ENCODE results near the gene PTS.
A peak's percentile ranks its signal among the peaks of the same experiment; 100 is the strongest.

PTS gene

DNA sequence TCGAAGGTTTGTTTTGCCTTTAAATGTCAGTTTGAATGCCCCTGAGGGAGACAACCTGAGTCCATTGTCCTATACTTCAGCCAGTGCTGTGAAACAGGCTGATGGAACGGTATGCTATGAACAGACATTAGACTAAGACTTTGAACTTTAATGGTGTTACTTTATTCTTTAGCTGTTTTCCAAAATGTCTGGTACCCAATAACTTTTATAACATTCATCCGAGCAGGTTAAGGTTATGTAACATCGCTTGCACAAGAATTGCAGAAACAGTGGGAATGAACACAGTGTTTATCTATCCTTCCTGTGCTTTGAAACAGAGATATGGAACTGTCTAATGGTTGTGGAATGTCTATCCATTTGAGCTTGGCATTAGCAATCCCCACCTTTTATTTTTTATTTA, 12.5 kb upstream of the PTS start:
- Histone ChIP-seq H3K56ac (ENCODE audit: low read length) (no peak overlapping the region), H3K27me3 (ENCODE audit: insufficient read depth, low read length, poor library complexity) (no peaks in the 10 kb centered on the region), H2AK5ac (ENCODE audit: low read length) (no peak overlapping the region), H3K4ac (ENCODE audit: low read depth, low read length) (no peak overlapping the region), H2BK120ac (ENCODE audit: low read depth, low read length) (no peak overlapping the region), H3K23ac (ENCODE audit: low read length) (no peak overlapping the region), H3K27ac (ENCODE audit: low read depth, low read length) (no peak overlapping the region), H4K5ac (ENCODE audit: low read length) (no peak overlapping the region), H2BK15ac (replicated peaks; ENCODE audit: low read depth) (no peak overlapping the region), H3K4me3 (ENCODE audit: low read length) (no peak overlapping the region), H3K18ac (ENCODE audit: low read length) (no peak overlapping the region), H3K79me2 (ENCODE audit: control insufficient read depth, insufficient read depth, low read length) (no peaks in the 10 kb centered on the region), H2BK5ac (ENCODE audit: low read length) (no peak overlapping the region), H3K36me3 (ENCODE audit: control insufficient read depth, insufficient read depth, low read length) (no peaks in the 10 kb centered on the region), H4K8ac (ENCODE audit: low read depth, low read length) (no peak overlapping the region), H3K4me1 (ENCODE audit: control insufficient read depth, low read depth, low read length) (no peaks in the 10 kb centered on the region), H3K9ac (ENCODE audit: low read length) (no peak overlapping the region), H3K4me2 (ENCODE audit: low read length) (no peak overlapping the region), H3K79me1 (ENCODE audit: low read length) (no peaks in the 10 kb centered on the region)
- DNase-seq = no peak
- no CpG with 5 or more reads among the region's 4 CpGs for WGBS (ENCODE audit: extremely low coverage, insufficient coverage, low lambda C conversion rate)

DNA sequence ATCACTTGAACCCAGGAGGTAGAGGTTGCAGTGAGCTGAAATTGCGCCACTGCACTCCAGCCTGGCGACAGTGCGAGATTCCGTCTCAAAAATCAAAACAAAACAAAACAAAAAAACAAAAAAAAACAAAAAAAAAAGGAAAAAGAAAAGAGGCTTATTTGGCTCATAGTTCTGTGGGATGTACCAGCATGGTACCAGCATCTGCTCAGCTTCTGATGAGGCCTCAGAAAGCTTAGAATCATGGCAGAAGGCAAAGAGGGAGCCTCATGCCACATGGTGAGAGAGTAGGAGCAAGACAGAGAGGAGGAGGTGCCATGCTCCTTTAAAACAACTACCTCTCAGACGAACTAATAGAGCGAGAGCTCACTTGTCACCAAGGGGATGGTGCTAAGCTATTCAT, 10.6 kb upstream of the PTS start:
- Histone ChIP-seq H4K5ac (ENCODE audit: low read length) (no peak overlapping the region), H3K4ac (ENCODE audit: low read depth, low read length) (no peak overlapping the region), H2BK15ac (replicated peaks; ENCODE audit: low read depth) (no peak overlapping the region), H3K79me2 (ENCODE audit: control insufficient read depth, insufficient read depth, low read length) (no peaks in the 10 kb centered on the region), H3K9ac (ENCODE audit: low read length) (no peak overlapping the region), H2BK120ac (ENCODE audit: low read depth, low read length) (no peak overlapping the region), H3K4me2 (ENCODE audit: low read length) (no peak overlapping the region), H3K27me3 (ENCODE audit: insufficient read depth, low read length, poor library complexity) (no peaks in the 10 kb centered on the region), H3K4me3 (ENCODE audit: low read length) (no peak overlapping the region), H3K27ac (ENCODE audit: low read depth, low read length) (no peak overlapping the region), H3K56ac (ENCODE audit: low read length) (no peak overlapping the region), H2BK5ac (ENCODE audit: low read length) (no peak overlapping the region), H4K8ac (ENCODE audit: low read depth, low read length) (no peak overlapping the region), H3K18ac (ENCODE audit: low read length) (no peak overlapping the region), H2AK5ac (ENCODE audit: low read length) (no peak overlapping the region), H3K36me3 (ENCODE audit: control insufficient read depth, insufficient read depth, low read length) (no peaks in the 10 kb centered on the region), H3K4me1 (ENCODE audit: control insufficient read depth, low read depth, low read length) (no peaks in the 10 kb centered on the region), H3K79me1 (ENCODE audit: low read length) (no peaks in the 10 kb centered on the region), H3K23ac (ENCODE audit: low read length) (no peak overlapping the region)
- no CpG with 5 or more reads among the region's 6 CpGs for WGBS (ENCODE audit: extremely low coverage, insufficient coverage, low lambda C conversion rate)
- DNase-seq = no peak

DNA sequence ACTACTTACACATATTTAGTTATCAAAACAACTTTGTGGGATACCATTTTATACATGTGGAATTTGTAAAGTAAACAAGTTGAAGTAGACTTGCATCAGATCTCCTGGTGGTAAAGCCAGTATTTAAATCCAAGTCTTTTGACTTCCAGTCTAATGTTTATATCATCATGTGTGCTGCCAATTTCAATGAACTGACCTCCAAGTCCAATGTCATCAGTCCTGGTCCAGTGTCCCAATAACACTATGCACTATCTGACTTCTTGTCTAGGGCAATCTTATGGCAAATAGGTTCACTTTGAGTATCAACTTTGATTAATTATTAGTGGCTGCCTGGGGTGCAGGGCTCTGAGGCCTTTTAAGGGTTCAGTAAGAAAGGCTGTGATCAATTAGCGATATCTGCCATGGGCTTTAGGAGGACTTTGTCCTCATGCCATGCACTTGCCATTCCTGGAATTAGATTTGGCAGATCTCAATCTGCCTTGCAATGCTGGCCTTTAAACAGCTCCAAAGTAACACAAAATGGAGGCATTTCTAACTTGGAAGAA, 9.6 kb upstream of the PTS start:
- H2BK120ac ChIP-seq (ENCODE audit: low read depth, low read length) = no peak overlapping the region
- H2AK5ac ChIP-seq (ENCODE audit: low read length) = no peak overlapping the region
- H3K18ac ChIP-seq (ENCODE audit: low read length) = no peak overlapping the region
- H3K27ac ChIP-seq (ENCODE audit: low read depth, low read length) = no peak overlapping the region
- H3K9ac ChIP-seq (ENCODE audit: low read length) = no peak overlapping the region
- H3K4me2 ChIP-seq (ENCODE audit: low read length) = no peak overlapping the region
- H3K27me3 ChIP-seq (ENCODE audit: insufficient read depth, low read length, poor library complexity) = no peaks in the 10 kb centered on the region
- no peaks in the 10 kb centered on the region for H3K36me3 ChIP-seq (ENCODE audit: control insufficient read depth, insufficient read depth, low read length)
- H4K5ac ChIP-seq (ENCODE audit: low read length) = no peak overlapping the region
- no peaks in the 10 kb centered on the region for H3K79me1 ChIP-seq (ENCODE audit: low read length)
- H3K23ac ChIP-seq (ENCODE audit: low read length) = no peak overlapping the region
- no peak overlapping the region for H4K8ac ChIP-seq (ENCODE audit: low read depth, low read length)
- no peak overlapping the region for H3K4me3 ChIP-seq (ENCODE audit: low read length)
- DNase-seq = no peak
- H3K56ac ChIP-seq (ENCODE audit: low read length) = no peak overlapping the region
- no peak overlapping the region for H2BK5ac ChIP-seq (ENCODE audit: low read length)
- H3K4ac ChIP-seq (ENCODE audit: low read depth, low read length) = no peak overlapping the region
- no CpG with 5 or more reads among the region's 1 CpG for WGBS (ENCODE audit: extremely low coverage, insufficient coverage, low lambda C conversion rate)
- H3K4me1 ChIP-seq (ENCODE audit: control insufficient read depth, low read depth, low read length) = no peaks in the 10 kb centered on the region
- H3K79me2 ChIP-seq (ENCODE audit: control insufficient read depth, insufficient read depth, low read length) = no peaks in the 10 kb centered on the region
- no peak overlapping the region for H2BK15ac ChIP-seq (replicated peaks; ENCODE audit: low read depth)

GRCh38 chr11:112219476-112220232, 6.6 kb upstream of the PTS start:
- H3K79me1 ChIP-seq (ENCODE audit: low read length) = no peaks in the 10 kb centered on the region
- H3K4ac ChIP-seq (ENCODE audit: low read depth, low read length) = no peak overlapping the region
- no peak overlapping the region for H3K23ac ChIP-seq (ENCODE audit: low read length)
- no peak overlapping the region for H3K27ac ChIP-seq (ENCODE audit: low read depth, low read length)
- no peak overlapping the region for H3K9ac ChIP-seq (ENCODE audit: low read length)
- H3K4me3 ChIP-seq (ENCODE audit: low read length) = no peak overlapping the region
- no peak overlapping the region for H4K8ac ChIP-seq (ENCODE audit: low read depth, low read length)
- no peak overlapping the region for H2BK5ac ChIP-seq (ENCODE audit: low read length)
- no peak overlapping the region for H3K56ac ChIP-seq (ENCODE audit: low read length)
- H2AK5ac ChIP-seq (ENCODE audit: low read length) = no peak overlapping the region
- no peak overlapping the region for H4K5ac ChIP-seq (ENCODE audit: low read length)
- H3K79me2 ChIP-seq (ENCODE audit: control insufficient read depth, insufficient read depth, low read length) = no peaks in the 10 kb centered on the region
- H3K18ac ChIP-seq (ENCODE audit: low read length) = no peak overlapping the region
- H3K27me3 ChIP-seq (ENCODE audit: insufficient read depth, low read length, poor library complexity) = no peaks in the 10 kb centered on the region
- H3K36me3 ChIP-seq (ENCODE audit: control insufficient read depth, insufficient read depth, low read length) = no peaks in the 10 kb centered on the region
- peak; percentile 77 for DNase-seq
- H3K4me2 ChIP-seq (ENCODE audit: low read length) = no peak overlapping the region
- no peak overlapping the region for H2BK15ac ChIP-seq (replicated peaks; ENCODE audit: low read depth)
- H2BK120ac ChIP-seq (ENCODE audit: low read depth, low read length) = no peak overlapping the region
- WGBS (ENCODE audit: extremely low coverage, insufficient coverage, low lambda C conversion rate) = no CpG with 5 or more reads among the region's 7 CpGs
- no peaks in the 10 kb centered on the region for H3K4me1 ChIP-seq (ENCODE audit: control insufficient read depth, low read depth, low read length)

- no peak overlapping the region for H4K8ac ChIP-seq (ENCODE audit: low read depth, low read length)
- WGBS (ENCODE audit: extremely low coverage, insufficient coverage, low lambda C conversion rate) = no CpG with 5 or more reads among the region's 3 CpGs
Measured at GRCh38 chr11:112221274-112221835, 4.9 kb upstream of the PTS start.

More at GRCh38 chr11:112221274-112221835, 4.9 kb upstream of the PTS start:
- H3K79me2 ChIP-seq (ENCODE audit: control insufficient read depth, insufficient read depth, low read length) = no peaks in the 10 kb centered on the region
- no peaks in the 10 kb centered on the region for H3K27me3 ChIP-seq (ENCODE audit: insufficient read depth, low read length, poor library complexity)
- H2BK5ac ChIP-seq (ENCODE audit: low read length) = no peak overlapping the region
- no peak overlapping the region for H2AK5ac ChIP-seq (ENCODE audit: low read length)
- H3K18ac ChIP-seq (ENCODE audit: low read length) = no peak overlapping the region
- no peak overlapping the region for H3K4ac ChIP-seq (ENCODE audit: low read depth, low read length)
- no peak overlapping the region for H2BK120ac ChIP-seq (ENCODE audit: low read depth, low read length)
- H3K36me3 ChIP-seq (ENCODE audit: control insufficient read depth, insufficient read depth, low read length) = no peaks in the 10 kb centered on the region
- no peak overlapping the region for H2BK15ac ChIP-seq (replicated peaks; ENCODE audit: low read depth)
- no peak overlapping the region for H3K4me3 ChIP-seq (ENCODE audit: low read length)
- no peaks in the 10 kb centered on the region for H3K4me1 ChIP-seq (ENCODE audit: control insufficient read depth, low read depth, low read length)
- DNase-seq = peak; percentile 45
- H3K27ac ChIP-seq (ENCODE audit: low read depth, low read length) = no peak overlapping the region
- H3K56ac ChIP-seq (ENCODE audit: low read length) = no peak overlapping the region
- H3K23ac ChIP-seq (ENCODE audit: low read length) = no peak overlapping the region
- no peak overlapping the region for H3K9ac ChIP-seq (ENCODE audit: low read length)
- no peak overlapping the region for H3K4me2 ChIP-seq (ENCODE audit: low read length)
- no peak overlapping the region for H4K5ac ChIP-seq (ENCODE audit: low read length)
- H3K79me1 ChIP-seq (ENCODE audit: low read length) = no peaks in the 10 kb centered on the region

All from mesendoderm (in vitro differentiated cells).